Omental fat pad (tissue), 4 donors: Measurements from ENCODE around the gene C5orf15. TPM values are rescaled to one million over a fixed set of nuclear protein-coding genes. Genes with fewer than 3 reads are reported as not detected.
"Not testable (repeated sequence)": the region's sequence is repeated elsewhere in the genome, so short reads cannot be mapped to it uniquely, and the experiment has no call there.

Experiments
- ATAC-seq: fragments of 150-250 bp; one replicate; pipeline ENCODE4 v1.9.1; 2016; ENCODE audit warnings: mild to moderate bottlenecking, moderate library complexity; ENCODE audit not compliant: low FRiP score
- DNase-seq: peaks from one replicate; pipeline ENCODE4 v3.0.0-alpha.2; 2019; ENCODE audit warnings: low spot score
- CTCF ChIP-seq, 3 donors: fragments of 450-650 bp; IDR thresholded peaks; one replicate each; pipeline ENCODE4 v1.5.1; 2016 to 2017; ENCODE audit warnings: antibody characterized with exemption in 3 of 3, mild to moderate bottlenecking in 3 of 3, moderate library complexity in 2 of 3
- total RNA-seq, 4 donors: library from RNA; depleted of rRNA; stranded (reverse); fragments of >200 nt; gene quantifications; one replicate each; pipeline ENCODE4 v1.1.0, GENCODE V29; 2016

C5orf15 gene
- total RNA-seq, 4 donors from 2014 or later = 31.3 to 53.1 (median 41.2) TPM

GRCh38 chr5:133936651-133937015 is 31.8 kb downstream of the C5orf15 start:
- no peak for TF ChIP-seq CTCF (IDR thresholded peaks at IDR 0.05)
- no peak for ATAC-seq
- DNase-seq = no peak

GRCh38 chr5:133935991-133936650 is 32.3 kb downstream of the C5orf15 start:
- DNase-seq, ATAC-seq: not testable (repeated sequence)

- ATAC-seq = no peak
- TF ChIP-seq CTCF (IDR thresholded peaks at IDR 0.05) = no peak
- DNase-seq = no peak
Observed at GRCh38 chr5:133935667-133935940, 32.8 kb downstream of the C5orf15 start.

GRCh38 chr5:133934822-133935666 is 33.4 kb downstream of the C5orf15 start:
- ATAC-seq (no peak), DNase-seq (no peak)
- no peak for TF ChIP-seq CTCF (IDR thresholded peaks at IDR 0.05)

- no peak for ATAC-seq
- no peak for DNase-seq
- TF ChIP-seq CTCF (IDR thresholded peaks at IDR 0.05) = no peak
Observed at GRCh38 chr5:133934311-133934710, 34.1 kb downstream of the C5orf15 start.

GRCh38 chr5:133933670-133934295 is 34.6 kb downstream of the C5orf15 start:
- no peak for TF ChIP-seq CTCF (IDR thresholded peaks at IDR 0.05)
- no peak for DNase-seq
- ATAC-seq = no peak

- no peak for TF ChIP-seq CTCF (IDR thresholded peaks at IDR 0.05)
- DNase-seq (no peak), ATAC-seq (no peak)
Observed at GRCh38 chr5:133933169-133933509, 35.3 kb downstream of the C5orf15 start.
